ENCODE measurements around the gene TPM2. TPM values are rescaled to one million over a fixed set of nuclear protein-coding genes. Genes with fewer than 3 reads are reported as not detected.
A peak's percentile ranks its signal among the peaks of the same experiment; 100 is the strongest.
"Not testable (repeated sequence)": the region's sequence is repeated elsewhere in the genome, so short reads cannot be mapped to it uniquely, and the experiment has no call there.

The TPM2 gene
- total RNA-seq, 1 donor from 2014 or later = 4,180 TPM

- Histone ChIP-seq H3K4me1 (ENCODE audit: control insufficient read depth in 3 of 3, insufficient read depth in 3 of 3, low read length in 3 of 3) (peaks cover 6 to 21% (median 15%) of the 10 kb centered on the region in 3 donors), H3K36me3 (ENCODE audit: control insufficient read depth in 3 of 3, insufficient read depth in 3 of 3, low read length in 3 of 3) (no peaks in the 10 kb centered on the region), H3K9ac (ENCODE audit: low read depth in 1 of 3, low read length in 3 of 3) (no peak overlapping the region), H3K27me3 (ENCODE audit: control insufficient read depth in 3 of 3, insufficient read depth in 3 of 3, low read length in 3 of 3) (no peaks in the 10 kb centered on the region), H3K4me3 (ENCODE audit: low read length in 3 of 3) (no peak overlapping the region), H3K9me3 (ENCODE audit: control insufficient read depth in 3 of 3, low read length in 3 of 3) (no peaks in the 10 kb centered on the region), H3K27ac (ENCODE audit: low read depth, low read length) (no peak overlapping the region)
Observed at GRCh38 chr9:35649431-35650340, 40.0 kb downstream of the TPM2 start.

GRCh38 chr9:35646533-35647265 is 43.0 kb downstream of the TPM2 start:
- H3K27me3 ChIP-seq (ENCODE audit: control insufficient read depth in 3 of 3, insufficient read depth in 3 of 3, low read length in 3 of 3) = no peaks in the 10 kb centered on the region
- peak overlapping the region; percentile 90 to 95 (median 94) for H3K9ac ChIP-seq (ENCODE audit: low read depth in 1 of 3, low read length in 3 of 3)
- no peaks in the 10 kb centered on the region for H3K36me3 ChIP-seq (ENCODE audit: control insufficient read depth in 3 of 3, insufficient read depth in 3 of 3, low read length in 3 of 3)
- peaks cover 6 to 21% (median 15%) of the 10 kb centered on the region in 3 donors for H3K4me1 ChIP-seq (ENCODE audit: control insufficient read depth in 3 of 3, insufficient read depth in 3 of 3, low read length in 3 of 3)
- no peaks in the 10 kb centered on the region for H3K9me3 ChIP-seq (ENCODE audit: control insufficient read depth in 3 of 3, low read length in 3 of 3)
- H3K27ac ChIP-seq (ENCODE audit: low read depth, low read length) = peak overlapping the region; percentile 93
- H3K4me3 ChIP-seq (ENCODE audit: low read length in 3 of 3) = peak overlapping the region; percentile 82 to 85 (median 84)

- Histone ChIP-seq H3K27me3 (ENCODE audit: control insufficient read depth in 3 of 3, insufficient read depth in 3 of 3, low read length in 3 of 3) (no peaks in the 10 kb centered on the region), H3K4me1 (ENCODE audit: control insufficient read depth in 3 of 3, insufficient read depth in 3 of 3, low read length in 3 of 3) (peaks cover 6 to 21% (median 15%) of the 10 kb centered on the region in 3 donors), H3K9ac (ENCODE audit: low read depth in 1 of 3, low read length in 3 of 3) (peak overlapping the region; percentile 90 to 95 (median 94)), H3K9me3 (ENCODE audit: control insufficient read depth in 3 of 3, low read length in 3 of 3) (no peaks in the 10 kb centered on the region), H3K27ac (ENCODE audit: low read depth, low read length) (peak overlapping the region; percentile 93), H3K36me3 (ENCODE audit: control insufficient read depth in 3 of 3, insufficient read depth in 3 of 3, low read length in 3 of 3) (no peaks in the 10 kb centered on the region), H3K4me3 (ENCODE audit: low read length in 3 of 3) (peak overlapping the region; percentile 82 to 85 (median 84))
Observed at GRCh38 chr9:35646153-35646532, 43.6 kb downstream of the TPM2 start.

GRCh38 chr9:35645736-35646135 is 44.0 kb downstream of the TPM2 start:
- not testable (repeated sequence) for H3K9me3 ChIP-seq (ENCODE audit: control insufficient read depth in 3 of 3, low read length in 3 of 3); H3K36me3 ChIP-seq (ENCODE audit: control insufficient read depth in 3 of 3, insufficient read depth in 3 of 3, low read length in 3 of 3); H3K27me3 ChIP-seq (ENCODE audit: control insufficient read depth in 3 of 3, insufficient read depth in 3 of 3, low read length in 3 of 3)
- Histone ChIP-seq H3K4me3 (ENCODE audit: low read length in 3 of 3) (peak overlapping the region; percentile 82 to 85 (median 84)), H3K9ac (ENCODE audit: low read depth in 1 of 3, low read length in 3 of 3) (peak overlapping the region; percentile 27 to 94 (median 90)), H3K4me1 (ENCODE audit: control insufficient read depth in 3 of 3, insufficient read depth in 3 of 3, low read length in 3 of 3) (peaks cover 6 to 21% (median 15%) of the 10 kb centered on the region in 3 donors), H3K27ac (ENCODE audit: low read depth, low read length) (peak overlapping the region; percentile 93)

DNA sequence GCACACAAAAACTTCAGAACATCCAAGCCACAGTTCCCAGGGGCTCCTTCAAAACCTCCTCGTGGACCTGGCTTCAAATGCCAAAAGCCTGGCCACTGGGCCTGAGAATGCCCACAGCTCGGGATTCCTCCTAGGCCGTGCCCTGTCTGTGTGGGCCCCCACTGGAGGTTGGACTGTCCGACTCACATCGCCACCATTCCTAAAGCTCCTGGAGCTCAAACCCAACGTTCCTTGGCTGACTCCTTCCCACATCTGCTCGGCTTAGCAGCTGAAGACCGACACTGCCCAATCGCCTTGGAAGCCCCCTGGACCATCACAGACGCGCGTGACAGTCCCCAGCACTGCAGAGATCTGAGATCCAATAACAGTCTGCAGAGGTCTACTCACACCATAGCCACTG is 46.7 kb downstream of the TPM2 start:
- Histone ChIP-seq H3K36me3 (ENCODE audit: control insufficient read depth in 3 of 3, insufficient read depth in 3 of 3, low read length in 3 of 3) (no peaks in the 10 kb centered on the region), H3K27ac (ENCODE audit: low read depth, low read length) (no peak overlapping the region), H3K9ac (ENCODE audit: low read depth in 1 of 3, low read length in 3 of 3) (no peak overlapping the region), H3K27me3 (ENCODE audit: control insufficient read depth in 3 of 3, insufficient read depth in 3 of 3, low read length in 3 of 3) (no peaks in the 10 kb centered on the region), H3K4me3 (ENCODE audit: low read length in 3 of 3) (no peak overlapping the region), H3K9me3 (ENCODE audit: control insufficient read depth in 3 of 3, low read length in 3 of 3) (no peaks in the 10 kb centered on the region), H3K4me1 (ENCODE audit: control insufficient read depth in 3 of 3, insufficient read depth in 3 of 3, low read length in 3 of 3) (peaks cover 4 to 15% (median 13%) of the 10 kb centered on the region in 3 donors)

- not testable (repeated sequence) for H3K9ac ChIP-seq (ENCODE audit: low read depth in 1 of 3, low read length in 3 of 3); H3K36me3 ChIP-seq (ENCODE audit: control insufficient read depth in 3 of 3, insufficient read depth in 3 of 3, low read length in 3 of 3); H3K4me1 ChIP-seq (ENCODE audit: control insufficient read depth in 3 of 3, insufficient read depth in 3 of 3, low read length in 3 of 3); H3K27ac ChIP-seq (ENCODE audit: low read depth, low read length); H3K27me3 ChIP-seq (ENCODE audit: control insufficient read depth in 3 of 3, insufficient read depth in 3 of 3, low read length in 3 of 3); H3K9me3 ChIP-seq (ENCODE audit: control insufficient read depth in 3 of 3, low read length in 3 of 3); H3K4me3 ChIP-seq (ENCODE audit: low read length in 3 of 3)
Observed at GRCh38 chr9:35641478-35641877, 48.2 kb downstream of the TPM2 start.

DNA sequence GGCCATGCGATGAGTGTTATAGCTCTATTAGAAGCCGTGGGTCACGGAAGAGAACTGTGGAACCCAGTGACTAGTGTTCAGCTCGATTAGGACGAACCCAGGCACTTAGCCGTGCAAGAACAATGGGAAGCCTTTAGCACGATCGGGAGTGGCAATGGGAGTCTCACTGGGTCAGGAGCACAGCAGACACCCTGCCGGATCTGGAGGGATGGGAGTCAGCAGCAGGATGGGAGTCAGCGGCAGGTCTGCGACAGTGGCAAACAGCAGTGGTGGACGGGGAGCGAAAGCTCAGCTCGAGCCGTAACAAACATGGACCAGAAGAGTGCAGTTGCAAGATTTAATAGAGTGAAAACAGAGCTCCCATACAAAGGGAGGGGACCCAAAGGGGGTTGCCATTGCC is 49.3 kb downstream of the TPM2 start:
- not testable (repeated sequence) for H3K4me1 ChIP-seq (ENCODE audit: control insufficient read depth in 3 of 3, insufficient read depth in 3 of 3, low read length in 3 of 3); H3K9me3 ChIP-seq (ENCODE audit: control insufficient read depth in 3 of 3, low read length in 3 of 3); H3K4me3 ChIP-seq (ENCODE audit: low read length in 3 of 3); H3K27ac ChIP-seq (ENCODE audit: low read depth, low read length); H3K27me3 ChIP-seq (ENCODE audit: control insufficient read depth in 3 of 3, insufficient read depth in 3 of 3, low read length in 3 of 3); H3K36me3 ChIP-seq (ENCODE audit: control insufficient read depth in 3 of 3, insufficient read depth in 3 of 3, low read length in 3 of 3); H3K9ac ChIP-seq (ENCODE audit: low read depth in 1 of 3, low read length in 3 of 3)

DNA sequence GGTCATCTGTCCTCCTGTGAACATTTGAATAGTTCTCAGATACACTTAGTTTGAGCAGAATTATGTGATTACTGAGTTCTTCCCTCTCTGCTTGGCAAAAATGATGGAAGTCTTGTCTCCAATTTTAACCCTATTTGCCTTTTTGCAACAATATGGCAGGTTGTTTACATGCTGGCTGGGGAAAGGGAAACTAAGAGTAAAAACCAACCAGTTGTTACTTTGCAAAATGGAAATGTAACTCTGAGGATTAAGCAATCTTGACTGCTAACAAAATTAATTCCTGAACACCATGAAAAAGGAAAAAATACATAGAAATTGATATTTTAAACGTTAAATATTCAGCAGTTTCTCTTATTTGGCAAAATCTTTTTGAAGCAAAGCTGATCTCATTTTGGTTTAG is 50.1 kb downstream of the TPM2 start:
- no peaks in the 10 kb centered on the region for H3K36me3 ChIP-seq (ENCODE audit: control insufficient read depth in 3 of 3, insufficient read depth in 3 of 3, low read length in 3 of 3)
- no peak overlapping the region for H3K27ac ChIP-seq (ENCODE audit: low read depth, low read length)
- no peaks in the 10 kb centered on the region for H3K9me3 ChIP-seq (ENCODE audit: control insufficient read depth in 3 of 3, low read length in 3 of 3)
- no peak overlapping the region for H3K9ac ChIP-seq (ENCODE audit: low read depth in 1 of 3, low read length in 3 of 3)
- H3K4me1 ChIP-seq (ENCODE audit: control insufficient read depth in 3 of 3, insufficient read depth in 3 of 3, low read length in 3 of 3) = no peaks in the 10 kb centered on the region
- no peaks in the 10 kb centered on the region for H3K27me3 ChIP-seq (ENCODE audit: control insufficient read depth in 3 of 3, insufficient read depth in 3 of 3, low read length in 3 of 3)
- no peak overlapping the region for H3K4me3 ChIP-seq (ENCODE audit: low read length in 3 of 3)

DNA sequence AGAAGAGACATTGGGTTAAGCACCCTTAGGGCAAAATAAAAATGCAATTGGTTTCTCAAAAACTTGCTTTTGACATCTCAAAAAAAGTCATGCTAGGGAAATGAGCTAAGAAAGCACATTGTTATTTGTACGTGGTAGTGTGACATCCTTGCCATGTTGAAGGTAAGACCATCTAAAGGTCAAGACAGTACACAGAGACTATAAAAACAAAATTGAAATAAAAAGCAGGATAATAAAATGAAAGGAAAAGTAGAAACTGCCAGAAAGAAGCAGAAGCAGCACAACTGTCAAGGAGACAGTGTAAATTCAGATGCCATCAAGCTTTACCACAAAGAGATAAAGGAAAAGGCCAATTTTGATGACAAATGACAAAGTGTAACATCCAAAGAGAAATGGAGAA is 50.5 kb downstream of the TPM2 start:
- H3K27ac ChIP-seq (ENCODE audit: low read depth, low read length); H3K4me1 ChIP-seq (ENCODE audit: control insufficient read depth in 3 of 3, insufficient read depth in 3 of 3, low read length in 3 of 3); H3K9me3 ChIP-seq (ENCODE audit: control insufficient read depth in 3 of 3, low read length in 3 of 3); H3K36me3 ChIP-seq (ENCODE audit: control insufficient read depth in 3 of 3, insufficient read depth in 3 of 3, low read length in 3 of 3); H3K9ac ChIP-seq (ENCODE audit: low read depth in 1 of 3, low read length in 3 of 3); H3K27me3 ChIP-seq (ENCODE audit: control insufficient read depth in 3 of 3, insufficient read depth in 3 of 3, low read length in 3 of 3); H3K4me3 ChIP-seq (ENCODE audit: low read length in 3 of 3): not testable (repeated sequence)

DNA sequence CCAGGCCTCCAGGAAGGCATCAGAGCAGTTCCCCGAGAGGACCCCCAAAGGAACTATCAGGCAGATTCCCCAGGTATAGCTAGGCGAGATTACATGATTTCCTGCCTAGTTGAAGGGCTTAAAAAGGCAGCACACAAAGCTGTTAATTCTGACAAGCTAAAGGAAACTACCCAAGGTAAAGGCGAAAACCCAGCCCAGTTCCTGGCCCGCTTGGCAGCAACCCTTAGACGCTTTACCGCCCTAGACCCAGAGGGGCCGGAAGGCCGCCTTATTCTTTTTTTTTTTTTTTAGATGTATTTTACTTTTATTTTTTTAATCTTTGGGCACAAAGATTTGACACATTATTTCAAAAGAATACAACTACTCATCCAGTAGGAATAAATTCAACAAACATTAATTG is 51.0 kb downstream of the TPM2 start:
- not testable (repeated sequence) for H3K4me1 ChIP-seq (ENCODE audit: control insufficient read depth in 3 of 3, insufficient read depth in 3 of 3, low read length in 3 of 3); H3K4me3 ChIP-seq (ENCODE audit: low read length in 3 of 3); H3K27ac ChIP-seq (ENCODE audit: low read depth, low read length); H3K27me3 ChIP-seq (ENCODE audit: control insufficient read depth in 3 of 3, insufficient read depth in 3 of 3, low read length in 3 of 3); H3K36me3 ChIP-seq (ENCODE audit: control insufficient read depth in 3 of 3, insufficient read depth in 3 of 3, low read length in 3 of 3); H3K9me3 ChIP-seq (ENCODE audit: control insufficient read depth in 3 of 3, low read length in 3 of 3); H3K9ac ChIP-seq (ENCODE audit: low read depth in 1 of 3, low read length in 3 of 3)

Measured in skeletal muscle tissue (tissue), 4 donors.